ENCODE data around the gene KATNA1.

DNA sequence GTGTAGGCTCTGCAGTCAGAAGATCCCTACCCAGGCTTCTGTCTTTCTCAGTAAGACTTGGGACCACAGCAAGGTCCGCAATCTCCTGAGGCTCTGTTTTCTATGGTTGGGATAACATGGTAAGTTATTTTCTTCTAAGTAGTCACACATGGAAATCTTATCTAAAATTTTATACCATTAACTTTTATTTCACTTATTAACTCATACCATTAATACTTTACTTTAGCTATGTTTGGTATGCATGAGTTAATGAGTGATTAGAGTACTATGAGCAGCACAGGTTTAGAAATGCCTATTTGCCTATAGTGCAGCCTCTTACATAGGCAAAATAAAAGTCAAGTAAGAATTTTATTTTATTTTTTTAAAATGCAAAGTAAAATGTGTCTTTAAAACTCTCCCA, 55.1 kb downstream of the KATNA1 start:
- TF ChIP-seq, protein P1, sequence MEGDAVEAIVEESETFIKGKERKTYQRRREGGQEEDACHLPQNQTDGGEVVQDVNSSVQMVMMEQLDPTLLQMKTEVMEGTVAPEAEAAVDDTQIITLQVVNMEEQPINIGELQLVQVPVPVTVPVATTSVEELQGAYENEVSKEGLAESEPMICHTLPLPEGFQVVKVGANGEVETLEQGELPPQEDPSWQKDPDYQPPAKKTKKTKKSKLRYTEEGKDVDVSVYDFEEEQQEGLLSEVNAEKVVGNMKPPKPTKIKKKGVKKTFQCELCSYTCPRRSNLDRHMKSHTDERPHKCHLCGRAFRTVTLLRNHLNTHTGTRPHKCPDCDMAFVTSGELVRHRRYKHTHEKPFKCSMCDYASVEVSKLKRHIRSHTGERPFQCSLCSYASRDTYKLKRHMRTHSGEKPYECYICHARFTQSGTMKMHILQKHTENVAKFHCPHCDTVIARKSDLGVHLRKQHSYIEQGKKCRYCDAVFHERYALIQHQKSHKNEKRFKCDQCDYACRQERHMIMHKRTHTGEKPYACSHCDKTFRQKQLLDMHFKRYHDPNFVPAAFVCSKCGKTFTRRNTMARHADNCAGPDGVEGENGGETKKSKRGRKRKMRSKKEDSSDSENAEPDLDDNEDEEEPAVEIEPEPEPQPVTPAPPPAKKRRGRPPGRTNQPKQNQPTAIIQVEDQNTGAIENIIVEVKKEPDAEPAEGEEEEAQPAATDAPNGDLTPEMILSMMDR (IDR thresholded peaks at IDR 0.05; ENCODE audit: low read depth, low read length, poor library complexity, severe bottlenecking): no peak
- TF ChIP-seq EZH2phosphoT487 (IDR thresholded peaks at IDR 0.05; ENCODE audit: borderline replicate concordance, low read length): no peak
